Activated T-cell treated with anti-CD3 and anti-CD28 coated beads, Interleukin-2, amount 50 U/mL, for 48 hours (primary cell): ENCODE results near the gene MAP3K14.
"Not testable (repeated sequence)": the region's sequence is repeated elsewhere in the genome, so short reads cannot be mapped to it uniquely, and the experiment has no call there.

Experiments
- DNase-seq, 2 experiments: peaks; one replicate each; pipeline ENCODE4 v3.0.0-alpha.2; 2020

Gene MAP3K14

GRCh38 chr17:45315648-45316433 is 979 bp downstream of the MAP3K14 start:
- DNase-seq, result no peak

- peak in 1 of 2 experiments; percentile 50 for DNase-seq
Observed at GRCh38 chr17:45314741-45315647, 1.8 kb downstream of the MAP3K14 start.

DNA sequence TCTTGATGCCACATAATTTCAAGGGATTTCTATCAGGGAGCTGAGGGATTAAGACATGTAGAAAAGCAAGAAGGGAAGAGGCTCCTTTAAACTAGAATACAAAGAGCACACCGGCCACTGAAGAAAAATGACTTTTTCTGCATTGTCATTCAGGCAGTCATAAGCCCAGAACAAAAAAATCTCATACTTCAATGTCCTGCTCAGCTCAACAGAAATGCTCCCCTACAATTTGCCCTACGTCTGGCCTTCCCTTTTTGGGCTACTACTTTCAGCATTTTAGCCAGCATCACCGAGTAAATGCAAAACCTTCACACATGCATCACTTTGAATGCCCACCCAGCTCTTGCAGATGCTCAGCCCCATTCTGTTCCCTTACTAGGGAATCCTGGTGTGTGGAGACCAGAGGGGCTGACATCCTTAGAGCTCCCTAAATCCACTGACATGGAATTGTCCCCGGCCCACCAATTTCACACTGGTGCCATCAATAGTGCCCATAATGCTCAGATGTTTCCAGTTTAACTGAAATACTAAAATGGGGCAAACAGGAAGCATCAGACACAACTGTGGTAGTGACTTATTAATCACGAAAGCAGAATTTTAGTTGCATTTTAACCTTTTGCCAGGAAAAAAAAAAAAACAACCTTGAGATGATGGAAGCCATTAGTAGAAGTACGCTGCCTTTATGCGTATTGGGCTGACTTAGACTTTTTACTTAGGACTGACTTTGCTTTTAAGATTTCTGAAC is 2.7 kb downstream of the MAP3K14 start:
- peak in 1 of 2 experiments; percentile 62 for DNase-seq

- peak in 1 of 2 experiments; percentile 53 for DNase-seq
Observed at GRCh38 chr17:45313421-45313771, 3.4 kb downstream of the MAP3K14 start.

GRCh38 chr17:45312477-45313420 is 4.1 kb downstream of the MAP3K14 start:
- peak; percentile 64 to 69 for DNase-seq

DNA sequence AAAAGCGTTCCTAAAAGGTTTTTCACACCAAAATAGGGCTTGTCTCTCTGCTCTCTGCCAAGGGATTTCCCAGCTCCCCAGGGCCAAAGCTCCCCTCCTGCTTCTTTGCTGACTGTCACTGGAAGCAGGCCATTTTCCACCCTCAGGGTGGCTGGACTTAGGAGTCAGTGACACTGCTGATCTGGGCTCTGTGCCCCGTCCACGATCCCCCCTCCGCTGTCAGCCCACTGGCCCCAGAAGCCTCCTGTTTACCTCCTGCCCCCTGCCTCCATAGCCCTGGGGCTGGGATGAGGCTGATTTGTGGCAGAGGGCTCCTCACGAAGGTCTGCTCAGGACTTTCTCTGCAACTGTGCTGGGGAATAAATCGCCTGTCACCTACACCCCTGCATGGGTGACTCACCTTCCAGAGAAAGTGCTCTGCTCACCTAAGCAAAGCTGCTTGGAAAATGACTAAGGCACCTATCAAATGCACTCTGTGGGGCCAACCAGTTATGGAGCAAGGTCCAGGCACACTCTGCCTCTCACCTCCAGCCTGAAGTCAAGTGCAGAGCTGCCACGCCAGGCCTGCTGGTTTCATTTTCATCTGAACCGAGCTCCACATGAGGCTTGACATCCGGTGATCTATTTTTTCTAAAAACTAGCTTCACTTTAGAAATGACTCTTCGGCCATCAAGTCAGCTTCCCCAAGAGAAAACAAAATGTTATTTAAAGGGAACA is 4.9 kb downstream of the MAP3K14 start:
- DNase-seq, result peak; percentile 86 to 91

- no peak for DNase-seq
Observed at GRCh38 chr17:45311401-45311759, 5.4 kb downstream of the MAP3K14 start.

- no peak for DNase-seq
Observed at GRCh38 chr17:45310380-45311324, 6.2 kb downstream of the MAP3K14 start.

DNA sequence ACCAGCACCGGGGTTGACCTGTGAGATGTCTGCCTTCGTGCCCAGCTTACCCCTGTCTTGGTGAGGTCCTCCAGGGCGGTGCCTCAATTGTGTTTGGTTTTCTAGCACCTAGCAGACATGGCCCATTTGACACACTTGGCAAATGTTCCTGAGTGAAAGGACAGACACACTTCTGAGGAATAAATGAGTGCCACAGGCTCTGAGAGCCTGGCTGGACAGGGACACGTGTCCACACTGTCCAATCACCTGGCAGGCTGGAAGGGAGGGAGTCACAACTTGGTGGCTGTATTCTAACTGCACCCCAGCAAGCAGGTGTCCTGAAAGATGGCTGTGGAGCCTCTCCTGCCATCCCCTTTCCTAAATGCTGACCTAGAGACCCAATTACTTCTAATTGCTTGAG is 7.4 kb downstream of the MAP3K14 start:
- no peak for DNase-seq

GRCh38 chr17:45308840-45309239 is 8.0 kb downstream of the MAP3K14 start:
- DNase-seq, result no peak

DNA sequence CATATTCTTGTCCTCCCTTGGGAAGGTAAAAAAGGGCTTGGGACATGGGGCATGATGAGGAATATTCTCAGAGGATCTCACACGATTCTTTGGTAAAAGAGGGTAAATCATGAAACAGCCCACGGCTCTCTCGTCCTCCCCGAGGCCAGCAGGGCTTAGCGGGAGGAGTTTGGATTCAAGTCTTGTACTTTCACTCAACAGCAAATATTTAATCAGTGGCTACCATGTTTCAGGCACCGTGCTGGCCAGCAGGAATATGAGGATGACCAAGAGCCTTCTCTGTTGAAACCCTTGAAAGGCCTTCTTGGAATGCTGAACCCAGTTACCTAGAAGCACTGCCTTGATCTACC is 8.8 kb downstream of the MAP3K14 start:
- DNase-seq, result no peak

GRCh38 chr17:45307290-45308015 is 9.4 kb downstream of the MAP3K14 start:
- peak; percentile 69 to 72 for DNase-seq

DNA sequence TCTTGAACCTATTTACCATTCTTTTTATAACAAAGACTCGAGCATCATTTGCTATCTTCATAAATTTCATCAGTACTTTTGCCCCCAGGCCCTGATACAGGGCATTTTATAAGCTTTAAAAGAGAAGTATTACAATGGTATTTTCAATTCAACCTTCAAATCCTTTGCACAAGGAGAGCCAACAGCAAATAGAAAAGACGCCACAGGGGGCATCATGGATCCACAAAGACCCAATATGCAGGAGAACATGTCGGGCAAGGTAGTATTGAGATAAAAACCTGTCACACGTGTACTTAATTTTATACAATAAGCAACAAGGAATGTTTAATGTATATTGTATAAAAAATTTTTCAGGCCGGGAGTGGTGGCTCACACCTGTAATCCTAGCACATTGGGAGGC is 10.2 kb downstream of the MAP3K14 start:
- DNase-seq, result no peak

DNA sequence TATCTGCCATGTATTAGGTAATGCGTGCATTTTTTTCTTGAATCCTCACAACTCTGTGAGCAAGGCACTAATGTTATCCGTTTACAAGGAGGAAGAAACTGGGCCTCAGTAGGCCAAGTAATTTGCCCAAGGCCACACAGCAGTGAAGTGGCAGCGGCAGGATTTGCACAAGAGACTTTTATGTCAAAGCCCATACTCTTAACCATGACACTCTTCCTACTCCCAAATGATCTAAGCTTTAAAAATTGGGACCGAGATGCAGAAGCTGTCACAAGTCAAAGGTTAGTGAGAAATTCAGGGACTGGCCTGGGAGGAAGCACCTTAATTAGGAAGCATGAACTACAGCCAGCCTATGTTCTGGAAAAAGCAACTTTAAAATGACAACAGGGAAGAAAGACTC is 10.7 kb downstream of the MAP3K14 start:
- no peak for DNase-seq

DNA sequence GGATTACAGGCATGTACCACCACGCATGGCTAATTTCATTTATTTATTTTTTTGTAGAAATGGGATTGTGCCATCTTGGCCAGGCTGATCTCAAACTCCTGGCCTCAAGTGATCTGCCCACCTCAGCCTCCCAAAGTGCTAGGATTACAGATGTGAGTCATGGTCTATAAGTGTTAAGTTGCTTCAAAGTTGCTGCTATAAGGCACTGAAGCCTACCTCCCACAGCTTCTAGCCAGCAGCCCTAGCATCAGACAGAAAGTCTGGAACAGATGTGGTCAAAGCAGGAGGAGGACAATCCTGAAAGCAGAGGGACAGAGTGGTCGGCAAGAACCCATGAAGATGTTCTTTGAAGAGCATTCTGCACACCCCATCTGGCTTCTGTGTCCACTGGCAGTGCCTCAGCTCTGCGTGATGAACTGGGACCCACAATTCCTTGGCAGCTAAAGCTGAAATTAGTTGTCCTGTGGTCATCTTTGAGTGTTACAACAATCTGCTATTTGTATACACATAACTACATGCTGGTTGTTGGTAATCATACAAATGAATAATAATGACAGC is 11.2 kb downstream of the MAP3K14 start:
- no peak for DNase-seq

- peak in 1 of 2 experiments; percentile 62 for DNase-seq
Observed at GRCh38 chr17:45302649-45303173, 14.1 kb downstream of the MAP3K14 start.

- not testable (repeated sequence) for DNase-seq
Observed at GRCh38 chr17:45302220-45302619, 14.6 kb downstream of the MAP3K14 start.

DNA sequence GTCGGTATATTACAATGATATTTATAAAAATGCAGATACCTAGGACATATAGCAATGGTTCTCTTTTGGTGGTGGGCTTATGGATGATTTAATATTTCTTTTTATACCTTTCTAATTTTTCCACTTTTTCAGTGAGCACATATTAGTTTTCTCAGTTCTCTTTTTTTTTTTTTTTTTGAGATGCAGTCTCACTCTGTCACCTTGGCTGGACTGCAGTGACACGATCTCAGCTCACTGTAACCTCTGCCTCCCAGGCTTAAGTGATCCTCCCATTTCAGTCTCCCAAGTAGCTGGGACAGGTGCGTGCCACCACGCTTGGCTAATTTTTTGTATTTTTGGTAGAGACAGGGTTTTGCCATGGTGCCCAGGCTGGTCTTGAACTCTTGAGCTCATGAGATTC is 15.1 kb downstream of the MAP3K14 start:
- DNase-seq, result no peak
